ENCODE data around the gene ARHGAP24.

ARHGAP24 gene

DNA sequence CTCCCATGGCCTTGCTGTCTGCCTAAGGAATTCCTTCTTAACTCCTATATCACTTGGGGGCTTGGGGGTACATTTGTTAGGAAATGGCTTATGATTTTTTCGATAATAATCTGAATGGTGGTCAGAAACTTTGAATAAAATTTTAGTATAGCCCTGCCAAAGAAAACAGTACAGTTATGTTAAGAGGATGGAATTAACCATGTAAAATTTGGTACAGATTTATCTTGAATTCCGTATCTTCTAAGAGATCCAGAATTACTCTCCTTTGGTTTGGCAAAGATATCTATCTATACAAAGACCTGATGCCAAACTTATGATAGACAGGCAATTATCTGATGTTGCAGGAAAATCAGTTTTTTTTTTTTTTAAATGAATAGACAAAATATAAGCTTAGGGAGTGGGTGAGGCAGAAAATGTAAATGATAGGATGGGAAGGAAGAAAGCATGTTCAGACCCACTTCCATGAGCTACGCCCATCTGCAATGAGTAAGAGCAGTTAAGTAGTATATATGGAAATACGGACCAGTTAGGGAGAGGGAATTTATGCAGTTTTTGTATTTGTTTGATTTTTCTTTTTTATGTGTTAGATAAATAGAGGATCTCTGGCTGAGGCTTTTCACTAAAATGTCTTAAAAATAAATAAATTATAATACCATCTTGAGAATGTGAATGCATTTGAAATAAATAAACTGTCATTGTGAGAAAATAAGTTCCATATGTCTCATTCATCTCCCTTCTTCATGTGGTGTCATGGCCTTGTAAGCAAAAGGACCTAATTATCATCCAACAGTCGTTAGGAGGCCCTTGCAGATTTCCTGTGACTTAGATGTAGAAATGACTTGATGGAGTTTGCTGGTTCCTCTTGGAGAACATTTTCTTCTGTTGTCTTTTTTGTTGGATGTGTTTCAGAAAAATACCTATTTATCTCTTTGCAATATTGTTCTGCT lies 389.6 kb downstream of the ARHGAP24 start:
- Histone ChIP-seq H4K20me1 (ENCODE audit: insufficient read depth, low read length) (no peaks in the 10 kb centered on the region), H3K9ac (ENCODE audit: low read length) (no peak overlapping the region), H3K27me3 (replicated peaks; ENCODE audit: insufficient read depth, low read length) (no peaks in the 10 kb centered on the region), H3K9me3 (replicated peaks; ENCODE audit: insufficient read depth, low read length) (no peaks in the 10 kb centered on the region), H3K36me3 (replicated peaks; ENCODE audit: insufficient read depth, low read length) (no peaks in the 10 kb centered on the region), H3K4me2 (ENCODE audit: low read depth, low read length) (no peak overlapping the region), H3K79me2 (ENCODE audit: low read length) (no peaks in the 10 kb centered on the region), H3F3A (ENCODE audit: insufficient read depth, low read length) (no peaks in the 10 kb centered on the region), H3K4me3 (ENCODE audit: low read length) (no peak overlapping the region), H3K9me2 (replicated peaks; ENCODE audit: insufficient read depth, low read length) (no peaks in the 10 kb centered on the region), H2AFZ (ENCODE audit: low read length) (no peak overlapping the region), H3K27ac (ENCODE audit: low read length) (no peak overlapping the region), H3K4me1 (ENCODE audit: low read length) (no peaks in the 10 kb centered on the region)
- no peak for DNase-seq
- TF ChIP-seq EZH2phosphoT487 (IDR thresholded peaks at IDR 0.05; ENCODE audit: low read length) = no peak
- TF ChIP-seq, protein P1, sequence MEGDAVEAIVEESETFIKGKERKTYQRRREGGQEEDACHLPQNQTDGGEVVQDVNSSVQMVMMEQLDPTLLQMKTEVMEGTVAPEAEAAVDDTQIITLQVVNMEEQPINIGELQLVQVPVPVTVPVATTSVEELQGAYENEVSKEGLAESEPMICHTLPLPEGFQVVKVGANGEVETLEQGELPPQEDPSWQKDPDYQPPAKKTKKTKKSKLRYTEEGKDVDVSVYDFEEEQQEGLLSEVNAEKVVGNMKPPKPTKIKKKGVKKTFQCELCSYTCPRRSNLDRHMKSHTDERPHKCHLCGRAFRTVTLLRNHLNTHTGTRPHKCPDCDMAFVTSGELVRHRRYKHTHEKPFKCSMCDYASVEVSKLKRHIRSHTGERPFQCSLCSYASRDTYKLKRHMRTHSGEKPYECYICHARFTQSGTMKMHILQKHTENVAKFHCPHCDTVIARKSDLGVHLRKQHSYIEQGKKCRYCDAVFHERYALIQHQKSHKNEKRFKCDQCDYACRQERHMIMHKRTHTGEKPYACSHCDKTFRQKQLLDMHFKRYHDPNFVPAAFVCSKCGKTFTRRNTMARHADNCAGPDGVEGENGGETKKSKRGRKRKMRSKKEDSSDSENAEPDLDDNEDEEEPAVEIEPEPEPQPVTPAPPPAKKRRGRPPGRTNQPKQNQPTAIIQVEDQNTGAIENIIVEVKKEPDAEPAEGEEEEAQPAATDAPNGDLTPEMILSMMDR (IDR thresholded peaks at IDR 0.05; ENCODE audit: low read length) = no peak
- no peak for TF ChIP-seq EZH2 (optimal IDR thresholded peaks at IDR 0.05; ENCODE audit: low read depth, low read length)

DNA sequence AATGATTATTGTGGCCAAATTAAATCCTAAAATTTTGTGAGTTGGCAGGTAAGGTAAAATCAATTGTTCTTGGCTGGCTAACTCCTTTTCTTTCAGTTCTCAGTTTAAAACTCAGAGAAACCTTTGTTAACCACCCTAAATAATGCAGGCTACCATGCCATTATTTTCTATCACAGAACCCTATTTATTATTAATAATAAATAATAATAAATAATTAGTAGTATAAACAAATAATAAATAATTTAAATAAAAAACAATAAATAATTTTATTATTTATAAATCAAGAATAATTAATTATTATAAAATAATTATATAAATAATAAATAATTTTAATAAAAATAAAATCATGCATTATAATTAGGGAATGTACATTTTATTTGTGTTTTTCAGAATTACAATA lies 390.3 kb downstream of the ARHGAP24 start:
- H2AFZ ChIP-seq (ENCODE audit: low read length) = no peak overlapping the region
- no peak for DNase-seq
- H3K27ac ChIP-seq (ENCODE audit: low read length) = no peak overlapping the region
- no peaks in the 10 kb centered on the region for H3K9me3 ChIP-seq (replicated peaks; ENCODE audit: insufficient read depth, low read length)
- no peak overlapping the region for H3K4me3 ChIP-seq (ENCODE audit: low read length)
- no peaks in the 10 kb centered on the region for H3K27me3 ChIP-seq (replicated peaks; ENCODE audit: insufficient read depth, low read length)
- H3K36me3 ChIP-seq (replicated peaks; ENCODE audit: insufficient read depth, low read length) = no peaks in the 10 kb centered on the region
- TF ChIP-seq EZH2phosphoT487 (IDR thresholded peaks at IDR 0.05; ENCODE audit: low read length) (no peak), EZH2 (optimal IDR thresholded peaks at IDR 0.05; ENCODE audit: low read depth, low read length) (no peak)
- TF ChIP-seq, protein P1 (IDR thresholded peaks at IDR 0.05; ENCODE audit: low read length) = no peak
- no peaks in the 10 kb centered on the region for H4K20me1 ChIP-seq (ENCODE audit: insufficient read depth, low read length)
- H3K4me1 ChIP-seq (ENCODE audit: low read length) = no peaks in the 10 kb centered on the region
- no peaks in the 10 kb centered on the region for H3K79me2 ChIP-seq (ENCODE audit: low read length)
- H3F3A ChIP-seq (ENCODE audit: insufficient read depth, low read length) = no peaks in the 10 kb centered on the region
- H3K9me2 ChIP-seq (replicated peaks; ENCODE audit: insufficient read depth, low read length) = no peaks in the 10 kb centered on the region
- no peak overlapping the region for H3K9ac ChIP-seq (ENCODE audit: low read length)
- no peak overlapping the region for H3K4me2 ChIP-seq (ENCODE audit: low read depth, low read length)

DNA sequence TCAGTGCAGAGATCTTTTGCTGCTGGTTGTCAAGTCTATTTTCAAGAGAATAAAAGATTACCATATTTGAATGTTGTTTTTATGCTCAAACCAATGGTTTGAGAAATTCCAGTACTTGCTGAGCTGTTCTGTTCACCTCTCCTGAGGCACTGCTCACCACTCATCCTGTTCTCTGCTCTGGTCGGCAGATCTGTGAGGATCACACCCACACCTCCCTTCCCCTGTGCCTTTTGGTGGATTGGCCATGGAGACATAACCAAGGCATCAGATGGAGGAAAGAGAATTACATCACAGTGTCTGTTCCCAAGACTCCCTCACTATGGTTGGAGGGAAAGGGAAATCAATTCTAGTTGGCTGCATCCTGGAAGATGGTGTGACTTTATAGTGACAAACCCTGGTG lies 391.6 kb downstream of the ARHGAP24 start:
- Histone ChIP-seq H3K9me3 (replicated peaks; ENCODE audit: insufficient read depth, low read length) (no peaks in the 10 kb centered on the region), H3K9ac (ENCODE audit: low read length) (no peak overlapping the region), H3K4me2 (ENCODE audit: low read depth, low read length) (no peak overlapping the region), H3K36me3 (replicated peaks; ENCODE audit: insufficient read depth, low read length) (no peaks in the 10 kb centered on the region), H3K4me3 (ENCODE audit: low read length) (no peak overlapping the region), H3F3A (ENCODE audit: insufficient read depth, low read length) (no peaks in the 10 kb centered on the region), H2AFZ (ENCODE audit: low read length) (no peak overlapping the region), H3K4me1 (ENCODE audit: low read length) (no peaks in the 10 kb centered on the region), H3K27ac (ENCODE audit: low read length) (no peak overlapping the region), H3K79me2 (ENCODE audit: low read length) (no peaks in the 10 kb centered on the region), H3K9me2 (replicated peaks; ENCODE audit: insufficient read depth, low read length) (no peaks in the 10 kb centered on the region), H3K27me3 (replicated peaks; ENCODE audit: insufficient read depth, low read length) (no peaks in the 10 kb centered on the region), H4K20me1 (ENCODE audit: insufficient read depth, low read length) (no peaks in the 10 kb centered on the region)
- no peak for TF ChIP-seq EZH2 (optimal IDR thresholded peaks at IDR 0.05; ENCODE audit: low read depth, low read length)
- no peak for TF ChIP-seq EZH2phosphoT487 (IDR thresholded peaks at IDR 0.05; ENCODE audit: low read length)
- TF ChIP-seq, protein P1 (IDR thresholded peaks at IDR 0.05; ENCODE audit: low read length) = no peak
- DNase-seq = no peak

Data from MM.1S (cell line).